Memory B cell (primary cell): ENCODE data around the gene PTPRD.
"Not testable (repeated sequence)": the region's sequence is repeated elsewhere in the genome, so short reads cannot be mapped to it uniquely, and the experiment has no call there.

Experiments
- ATAC-seq: fragments of 150-1000 bp; cut with Tn5 transposase; 2 replicates; pipeline ENCODE4 v1.10.0; 2021; ENCODE audit warnings: low read depth, mild to moderate bottlenecking, moderate library complexity
- DNase-seq, 2 donors: peaks; one replicate each; pipeline ENCODE4 v3.0.0; 2022; ENCODE audit warnings: low spot score in 2 of 2
- H3K27ac Mint-ChIP-seq: one replicate; pipeline ENCODE4 v1.8.0; 2022; ENCODE audit warnings: mild to moderate bottlenecking, moderate library complexity, mixed read lengths
- H3K27me3 Mint-ChIP-seq: one replicate; pipeline ENCODE4 v1.8.0; 2022; ENCODE audit warnings: mixed read lengths
- H3K36me3 Mint-ChIP-seq: one replicate; pipeline ENCODE4 v1.8.0; 2022; ENCODE audit warnings: mild to moderate bottlenecking, mixed read lengths
- H3K4me1 Mint-ChIP-seq: one replicate; pipeline ENCODE4 v1.8.0; 2022; ENCODE audit warnings: mixed read lengths
- H3K4me3 Mint-ChIP-seq: one replicate; pipeline ENCODE4 v1.8.0; 2022; ENCODE audit warnings: mild to moderate bottlenecking, moderate library complexity, mixed read lengths
- H3K9me3 Mint-ChIP-seq: one replicate; pipeline ENCODE4 v1.8.0; 2022; ENCODE audit warnings: mixed read lengths

PTPRD gene

GRCh38 chr9:8708728-8709127 is 1904.1 kb downstream of the PTPRD start:
- peaks cover 2% of the 10 kb centered on the region for H3K9me3 Mint-ChIP-seq
- ATAC-seq (no peak), DNase-seq (no peak)
- no peaks in the 10 kb centered on the region for H3K36me3 Mint-ChIP-seq
- H3K27me3 Mint-ChIP-seq: peaks cover 3% of the 10 kb centered on the region
- no peaks in the 10 kb centered on the region for H3K4me1 Mint-ChIP-seq
- no peak overlapping the region for H3K27ac Mint-ChIP-seq
- no peak overlapping the region for H3K4me3 Mint-ChIP-seq

- Mint-ChIP-seq H3K27me3 (peaks cover 3% of the 10 kb centered on the region), H3K4me3 (no peak overlapping the region), H3K9me3 (no peaks in the 10 kb centered on the region), H3K36me3 (no peaks in the 10 kb centered on the region), H3K4me1 (no peaks in the 10 kb centered on the region), H3K27ac (no peak overlapping the region)
- no peak for DNase-seq
- ATAC-seq: no peak
Measured at GRCh38 chr9:8706998-8707397, 1905.8 kb downstream of the PTPRD start.

GRCh38 chr9:8706531-8706930 is 1906.3 kb downstream of the PTPRD start:
- ATAC-seq (no peak), DNase-seq (no peak)

GRCh38 chr9:8705861-8706260 is 1906.9 kb downstream of the PTPRD start:
- Mint-ChIP-seq H3K4me1 (no peaks in the 10 kb centered on the region), H3K27me3 (peaks cover 5% of the 10 kb centered on the region), H3K27ac (no peak overlapping the region), H3K4me3 (no peak overlapping the region), H3K9me3 (no peaks in the 10 kb centered on the region), H3K36me3 (no peaks in the 10 kb centered on the region)
- ATAC-seq (no peak), DNase-seq (no peak)

More at GRCh38 chr9:8706531-8706930, 1906.3 kb downstream of the PTPRD start:
- Mint-ChIP-seq H3K4me1 (no peaks in the 10 kb centered on the region), H3K36me3 (no peaks in the 10 kb centered on the region), H3K27ac (no peak overlapping the region), H3K27me3 (peaks cover 4% of the 10 kb centered on the region), H3K4me3 (no peak overlapping the region), H3K9me3 (no peaks in the 10 kb centered on the region)

GRCh38 chr9:8703904-8704303 is 1908.9 kb downstream of the PTPRD start:
- H3K4me3 Mint-ChIP-seq: no peak overlapping the region
- no peak for ATAC-seq

GRCh38 chr9:8701904-8702303 is 1910.9 kb downstream of the PTPRD start:
- no peaks in the 10 kb centered on the region for H3K4me1 Mint-ChIP-seq
- H3K27ac Mint-ChIP-seq: no peak overlapping the region
- ATAC-seq (no peak), DNase-seq (no peak)
- H3K27me3 Mint-ChIP-seq: peaks cover 5% of the 10 kb centered on the region
- H3K9me3 Mint-ChIP-seq: no peaks in the 10 kb centered on the region
- no peaks in the 10 kb centered on the region for H3K36me3 Mint-ChIP-seq
- no peak overlapping the region for H3K4me3 Mint-ChIP-seq

More at GRCh38 chr9:8703904-8704303, 1908.9 kb downstream of the PTPRD start:
- H3K27ac Mint-ChIP-seq: no peak overlapping the region
- no peaks in the 10 kb centered on the region for H3K36me3 Mint-ChIP-seq
- DNase-seq: no peak
- no peaks in the 10 kb centered on the region for H3K9me3 Mint-ChIP-seq
- H3K27me3 Mint-ChIP-seq: peaks cover 5% of the 10 kb centered on the region
- no peaks in the 10 kb centered on the region for H3K4me1 Mint-ChIP-seq

- H3K4me3 Mint-ChIP-seq, ATAC-seq, DNase-seq, H3K27me3 Mint-ChIP-seq, H3K9me3 Mint-ChIP-seq, H3K27ac Mint-ChIP-seq, H3K4me1 Mint-ChIP-seq, H3K36me3 Mint-ChIP-seq: not testable (repeated sequence)
Measured at GRCh38 chr9:8697565-8697964, 1915.2 kb downstream of the PTPRD start.

- Mint-ChIP-seq H3K27ac (no peak overlapping the region), H3K9me3 (no peaks in the 10 kb centered on the region), H3K27me3 (peaks cover under 1% of the 10 kb centered on the region), H3K4me3 (no peak overlapping the region), H3K36me3 (no peaks in the 10 kb centered on the region), H3K4me1 (no peaks in the 10 kb centered on the region)
- DNase-seq: no peak
- no peak for ATAC-seq
Measured at GRCh38 chr9:8696516-8696915, 1916.3 kb downstream of the PTPRD start.

GRCh38 chr9:8694983-8695588 is 1917.7 kb downstream of the PTPRD start:
- H3K4me1 Mint-ChIP-seq: no peaks in the 10 kb centered on the region

GRCh38 chr9:8693464-8693863 is 1919.3 kb downstream of the PTPRD start:
- no peaks in the 10 kb centered on the region for H3K9me3 Mint-ChIP-seq
- no peaks in the 10 kb centered on the region for H3K36me3 Mint-ChIP-seq
- no peak for ATAC-seq
- no peak overlapping the region for H3K4me3 Mint-ChIP-seq
- DNase-seq: no peak
- H3K4me1 Mint-ChIP-seq: no peaks in the 10 kb centered on the region
- H3K27ac Mint-ChIP-seq: no peak overlapping the region
- no peaks in the 10 kb centered on the region for H3K27me3 Mint-ChIP-seq

More at GRCh38 chr9:8694983-8695588, 1917.7 kb downstream of the PTPRD start:
- ATAC-seq: no peak
- H3K27ac Mint-ChIP-seq: no peak overlapping the region
- DNase-seq: no peak
- H3K9me3 Mint-ChIP-seq: no peaks in the 10 kb centered on the region
- no peak overlapping the region for H3K4me3 Mint-ChIP-seq
- no peaks in the 10 kb centered on the region for H3K27me3 Mint-ChIP-seq
- no peaks in the 10 kb centered on the region for H3K36me3 Mint-ChIP-seq

GRCh38 chr9:8686516-8686915 is 1926.3 kb downstream of the PTPRD start:
- Mint-ChIP-seq H3K9me3 (peaks cover 1% of the 10 kb centered on the region), H3K4me3 (no peak overlapping the region), H3K27ac (no peak overlapping the region), H3K27me3 (no peaks in the 10 kb centered on the region), H3K36me3 (no peaks in the 10 kb centered on the region), H3K4me1 (no peaks in the 10 kb centered on the region)
- ATAC-seq (no peak), DNase-seq (no peak)

GRCh38 chr9:8685825-8686224 is 1927.0 kb downstream of the PTPRD start:
- ATAC-seq: no peak
- peaks cover 1% of the 10 kb centered on the region for H3K9me3 Mint-ChIP-seq

GRCh38 chr9:8684978-8685708 is 1927.7 kb downstream of the PTPRD start:
- no peaks in the 10 kb centered on the region for H3K27me3 Mint-ChIP-seq
- peaks cover 1% of the 10 kb centered on the region for H3K9me3 Mint-ChIP-seq
- H3K36me3 Mint-ChIP-seq: no peaks in the 10 kb centered on the region
- no peaks in the 10 kb centered on the region for H3K4me1 Mint-ChIP-seq
- ATAC-seq: no peak
- H3K4me3 Mint-ChIP-seq: no peak overlapping the region
- H3K27ac Mint-ChIP-seq: no peak overlapping the region
- DNase-seq: no peak

More at GRCh38 chr9:8685825-8686224, 1927.0 kb downstream of the PTPRD start:
- Mint-ChIP-seq H3K4me1 (no peaks in the 10 kb centered on the region), H3K4me3 (no peak overlapping the region), H3K27ac (no peak overlapping the region), H3K27me3 (no peaks in the 10 kb centered on the region), H3K36me3 (no peaks in the 10 kb centered on the region)
- no peak for DNase-seq

GRCh38 chr9:8683496-8683895 is 1929.3 kb downstream of the PTPRD start:
- Mint-ChIP-seq H3K27me3 (no peaks in the 10 kb centered on the region), H3K27ac (no peak overlapping the region), H3K36me3 (no peaks in the 10 kb centered on the region), H3K9me3 (peaks cover 1% of the 10 kb centered on the region), H3K4me1 (no peaks in the 10 kb centered on the region), H3K4me3 (no peak overlapping the region)
- no peak for ATAC-seq
- DNase-seq: no peak

GRCh38 chr9:8680658-8681057 is 1932.1 kb downstream of the PTPRD start:
- DNase-seq (no peak), ATAC-seq (no peak)
- H3K4me1 Mint-ChIP-seq: no peaks in the 10 kb centered on the region
- no peaks in the 10 kb centered on the region for H3K27me3 Mint-ChIP-seq
- no peak overlapping the region for H3K4me3 Mint-ChIP-seq
- H3K27ac Mint-ChIP-seq: no peak overlapping the region
- no peaks in the 10 kb centered on the region for H3K36me3 Mint-ChIP-seq
- peaks cover 1% of the 10 kb centered on the region for H3K9me3 Mint-ChIP-seq
